ENCODE data around the gene IL17RE. TPM values are rescaled to one million over a fixed set of nuclear protein-coding genes. Genes with fewer than 3 reads are reported as not detected.

Gene IL17RE
- total and polyA plus RNA-seq, 2 of the 13 experiments (the other 11 are each of a cell fraction or from before 2014, with no cell fraction given) = 14.5 to 24.1 TPM

DNA sequence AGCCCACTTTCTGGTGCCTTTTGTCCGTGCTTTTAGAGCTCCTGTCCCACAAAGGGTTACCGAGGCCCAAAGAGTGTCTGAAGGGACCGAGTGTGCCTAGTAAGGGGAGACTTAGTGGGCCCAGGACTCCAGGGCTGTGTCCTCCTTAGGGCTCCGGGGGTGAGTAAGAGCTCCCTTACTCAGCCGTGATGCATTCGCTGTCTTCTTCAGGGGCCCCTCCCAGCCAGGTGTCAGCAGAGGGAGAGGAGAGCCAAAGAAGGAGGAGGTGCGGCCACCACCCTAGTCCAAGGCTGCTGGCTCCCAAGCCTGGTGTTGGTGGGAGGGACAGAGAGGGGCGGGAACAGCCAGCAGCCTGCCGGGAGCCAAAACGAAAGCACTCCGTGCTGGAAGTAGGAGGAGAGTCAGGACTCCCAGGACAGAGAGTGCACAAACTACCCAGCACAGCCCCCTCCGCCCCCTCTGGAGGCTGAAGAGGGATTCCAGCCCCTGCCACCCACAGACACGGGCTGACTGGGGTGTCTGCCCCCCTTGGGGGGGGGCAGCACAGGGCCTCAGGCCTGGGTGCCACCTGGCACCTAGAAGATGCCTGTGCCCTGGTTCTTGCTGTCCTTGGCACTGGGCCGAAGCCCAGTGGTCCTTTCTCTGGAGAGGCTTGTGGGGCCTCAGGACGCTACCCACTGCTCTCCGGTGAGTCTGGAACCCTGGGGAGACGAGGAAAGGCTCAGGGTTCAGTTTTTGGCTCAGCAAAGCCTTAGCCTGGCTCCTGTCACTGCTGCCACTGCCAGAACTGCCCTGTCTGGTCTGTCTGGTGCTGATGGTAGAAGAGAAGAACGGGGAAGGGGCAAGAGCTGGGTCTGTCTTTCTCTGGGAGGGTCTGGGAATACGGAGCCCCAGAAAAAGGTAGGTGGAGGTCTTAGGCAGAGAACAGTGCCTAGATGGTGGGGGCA, 14.4 kb downstream of the IL17RE start, which contains the start of gene IL17RC (continued):
- TF ChIP-seq, protein P1, sequence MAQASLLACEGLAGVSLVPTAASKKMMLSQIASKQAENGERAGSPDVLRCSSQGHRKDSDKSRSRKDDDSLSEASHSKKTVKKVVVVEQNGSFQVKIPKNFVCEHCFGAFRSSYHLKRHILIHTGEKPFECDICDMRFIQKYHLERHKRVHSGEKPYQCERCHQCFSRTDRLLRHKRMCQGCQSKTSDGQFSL (CRISPR knock-in tag; IDR thresholded peaks at IDR 0.05) = no peak
- no peak for TF ChIP-seq GPN1 (CRISPR knock-in tag; IDR thresholded peaks at IDR 0.05; ENCODE audit: borderline replicate concordance)
- TF ChIP-seq, protein P2, sequence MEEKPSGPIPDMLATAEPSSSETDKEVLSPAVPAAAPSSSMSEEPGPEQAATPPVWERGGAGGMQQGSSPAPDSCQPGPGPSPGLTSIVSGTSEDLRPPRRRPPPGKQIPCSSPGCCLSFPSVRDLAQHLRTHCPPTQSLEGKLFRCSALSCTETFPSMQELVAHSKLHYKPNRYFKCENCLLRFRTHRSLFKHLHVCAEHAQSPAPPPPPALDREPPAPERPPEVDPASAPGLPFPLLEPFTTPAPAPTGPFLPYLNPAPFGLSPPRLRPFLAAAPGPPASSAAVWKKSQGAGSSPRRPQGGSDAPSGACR (CRISPR knock-in tag; IDR thresholded peaks at IDR 0.05) = no peak
- TF ChIP-seq GATA4 (IDR thresholded peaks at IDR 0.05; ENCODE audit: borderline replicate concordance, low read depth) = peak; percentile 14; the same call in 1 of the 2 replicates
- TF ChIP-seq ZFAT (CRISPR knock-in tag; conservative IDR thresholded peaks at IDR 0.05) = no peak
- TF ChIP-seq NCOR1 (IDR thresholded peaks at IDR 0.05; ENCODE audit: borderline replicate concordance, low read length) = no peak
- TF ChIP-seq, protein P3, sequence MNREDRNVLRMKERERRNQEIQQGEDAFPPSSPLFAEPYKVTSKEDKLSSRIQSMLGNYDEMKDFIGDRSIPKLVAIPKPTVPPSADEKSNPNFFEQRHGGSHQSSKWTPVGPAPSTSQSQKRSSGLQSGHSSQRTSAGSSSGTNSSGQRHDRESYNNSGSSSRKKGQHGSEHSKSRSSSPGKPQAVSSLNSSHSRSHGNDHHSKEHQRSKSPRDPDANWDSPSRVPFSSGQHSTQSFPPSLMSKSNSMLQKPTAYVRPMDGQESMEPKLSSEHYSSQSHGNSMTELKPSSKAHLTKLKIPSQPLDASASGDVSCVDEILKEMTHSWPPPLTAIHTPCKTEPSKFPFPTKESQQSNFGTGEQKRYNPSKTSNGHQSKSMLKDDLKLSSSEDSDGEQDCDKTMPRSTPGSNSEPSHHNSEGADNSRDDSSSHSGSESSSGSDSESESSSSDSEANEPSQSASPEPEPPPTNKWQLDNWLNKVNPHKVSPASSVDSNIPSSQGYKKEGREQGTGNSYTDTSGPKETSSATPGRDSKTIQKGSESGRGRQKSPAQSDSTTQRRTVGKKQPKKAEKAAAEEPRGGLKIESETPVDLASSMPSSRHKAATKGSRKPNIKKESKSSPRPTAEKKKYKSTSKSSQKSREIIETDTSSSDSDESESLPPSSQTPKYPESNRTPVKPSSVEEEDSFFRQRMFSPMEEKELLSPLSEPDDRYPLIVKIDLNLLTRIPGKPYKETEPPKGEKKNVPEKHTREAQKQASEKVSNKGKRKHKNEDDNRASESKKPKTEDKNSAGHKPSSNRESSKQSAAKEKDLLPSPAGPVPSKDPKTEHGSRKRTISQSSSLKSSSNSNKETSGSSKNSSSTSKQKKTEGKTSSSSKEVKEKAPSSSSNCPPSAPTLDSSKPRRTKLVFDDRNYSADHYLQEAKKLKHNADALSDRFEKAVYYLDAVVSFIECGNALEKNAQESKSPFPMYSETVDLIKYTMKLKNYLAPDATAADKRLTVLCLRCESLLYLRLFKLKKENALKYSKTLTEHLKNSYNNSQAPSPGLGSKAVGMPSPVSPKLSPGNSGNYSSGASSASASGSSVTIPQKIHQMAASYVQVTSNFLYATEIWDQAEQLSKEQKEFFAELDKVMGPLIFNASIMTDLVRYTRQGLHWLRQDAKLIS (CRISPR knock-in tag; IDR thresholded peaks at IDR 0.05) = no peak
- peak; percentile 44; the same call in 1 of the 2 replicates for TF ChIP-seq MEF2D (CRISPR knock-in tag; IDR thresholded peaks at IDR 0.05)
- no peak for TF ChIP-seq ZNF570 (CRISPR knock-in tag; IDR thresholded peaks at IDR 0.05; ENCODE audit: borderline replicate concordance)
- TF ChIP-seq KLF12 (CRISPR knock-in tag; IDR thresholded peaks at IDR 0.05; ENCODE audit: borderline replicate concordance) = no peak
- TF ChIP-seq HNF1B (CRISPR knock-in tag; IDR thresholded peaks at IDR 0.05) = no peak
- TF ChIP-seq ZSCAN12 (CRISPR knock-in tag; IDR thresholded peaks at IDR 0.05) = no peak
- TF ChIP-seq ELF1 (CRISPR knock-in tag; IDR thresholded peaks at IDR 0.05) = no peak
- no peak for TF ChIP-seq CEBPZ (IDR thresholded peaks at IDR 0.05; ENCODE audit: low read length)
- TF ChIP-seq PTBP1 (IDR thresholded peaks at IDR 0.05; ENCODE audit: low read depth, low read length, poor library complexity, severe bottlenecking) = no peak
- TF ChIP-seq, protein P4, sequence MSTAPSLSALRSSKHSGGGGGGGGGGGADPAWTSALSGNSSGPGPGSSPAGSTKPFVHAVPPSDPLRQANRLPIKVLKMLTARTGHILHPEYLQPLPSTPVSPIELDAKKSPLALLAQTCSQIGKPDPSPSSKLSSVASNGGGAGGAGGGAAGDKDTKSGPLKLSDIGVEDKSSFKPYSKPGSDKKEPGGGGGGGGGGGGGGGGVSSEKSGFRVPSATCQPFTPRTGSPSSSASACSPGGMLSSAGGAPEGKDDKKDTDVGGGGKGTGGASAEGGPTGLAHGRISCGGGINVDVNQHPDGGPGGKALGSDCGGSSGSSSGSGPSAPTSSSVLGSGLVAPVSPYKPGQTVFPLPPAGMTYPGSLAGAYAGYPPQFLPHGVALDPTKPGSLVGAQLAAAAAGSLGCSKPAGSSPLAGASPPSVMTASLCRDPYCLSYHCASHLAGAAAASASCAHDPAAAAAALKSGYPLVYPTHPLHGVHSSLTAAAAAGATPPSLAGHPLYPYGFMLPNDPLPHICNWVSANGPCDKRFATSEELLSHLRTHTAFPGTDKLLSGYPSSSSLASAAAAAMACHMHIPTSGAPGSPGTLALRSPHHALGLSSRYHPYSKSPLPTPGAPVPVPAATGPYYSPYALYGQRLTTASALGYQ (CRISPR knock-in tag; IDR thresholded peaks at IDR 0.05) = no peak

Data from HepG2 (cell line).